HepG2 (cell line): ENCODE data around the gene MAP3K3. TPM values are rescaled to one million over a fixed set of nuclear protein-coding genes. Genes with fewer than 3 reads are reported as not detected.

Source experiments
- ATF7 ChIP-seq, 2 experiments: fragments of 450-650 bp in 1 of 2; sonication (generic) in 1 of 2; formaldehyde crosslinking in 1 of 2; IDR thresholded peaks; 2 replicates each; pipeline versions ENCODE4 v1.4.0 to v1.6.1; 2016 to 2020; ENCODE audit warnings: antibody characterized with exemption in 1 of 2, mild to moderate bottlenecking in 1 of 2, missing genetic modification reagents in 1 of 2
- GABPB1 ChIP-seq: IDR thresholded peaks from 2 replicates; pipeline ENCODE4 v1.6.1; 2016; ENCODE audit warnings: mild to moderate bottlenecking, missing genetic modification reagents, moderate library complexity, missing compliant biosample characterization
- KDM5B ChIP-seq: sonication (generic); formaldehyde crosslinking; IDR thresholded peaks from 2 replicates; pipeline ENCODE4 v1.4.0; 2020; ENCODE audit warnings: missing genetic modification reagents, mild to moderate bottlenecking, borderline replicate concordance
- MTERF4 ChIP-seq: sonication (generic); formaldehyde crosslinking; IDR thresholded peaks from 2 replicates; pipeline ENCODE4 v1.8.0; 2023; ENCODE audit warnings: mild to moderate bottlenecking, missing genetic modification reagents
- YEATS4 ChIP-seq: sonication (generic); formaldehyde crosslinking; IDR thresholded peaks from 2 replicates; pipeline ENCODE4 v1.4.0; 2020; ENCODE audit warnings: missing genetic modification reagents, borderline replicate concordance
- ZBTB39 ChIP-seq: sonication (generic); formaldehyde crosslinking; IDR thresholded peaks from 2 replicates; pipeline ENCODE4 v1.5.0; 2020; ENCODE audit warnings: missing genetic modification reagents
- ZNF10 ChIP-seq: sonication (generic); formaldehyde crosslinking; IDR thresholded peaks from 2 replicates; pipeline ENCODE4 v1.4.0; 2020; ENCODE audit warnings: mild to moderate bottlenecking, low read depth, missing genetic modification reagents, borderline replicate concordance
- ZNF318 ChIP-seq: sonication (generic); formaldehyde crosslinking; IDR thresholded peaks from 2 replicates; pipeline ENCODE4 v1.4.0; 2020; ENCODE audit warnings: mild to moderate bottlenecking, missing genetic modification reagents
- ZNF615 ChIP-seq: sonication (generic); formaldehyde crosslinking; IDR thresholded peaks from 2 replicates; pipeline ENCODE4 v1.5.0; 2020; ENCODE audit warnings: mild to moderate bottlenecking, missing genetic modification reagents, borderline replicate concordance
- ZNF800 ChIP-seq: sonication (generic); formaldehyde crosslinking; IDR thresholded peaks from 2 replicates; pipeline ENCODE4 v1.4.0; 2020; ENCODE audit warnings: missing genetic modification reagents
- ZSCAN5A ChIP-seq: sonication (generic); formaldehyde crosslinking; IDR thresholded peaks from 2 replicates; pipeline ENCODE4 v1.8.0; 2022; ENCODE audit warnings: mild to moderate bottlenecking, missing genetic modification reagents, borderline replicate concordance
- polyA plus RNA-seq, 8 experiments: library from polyadenylated mRNA; depleted of rRNA in 3 of 8; stranded (reverse) in 7 of 8; unstranded in 1 of 8; fragments of >200 nt; fragmentation: Illumina TruSeq in 4 of 8; extraction: Trizol in 4 of 8; gene quantifications; 2 replicates each; pipeline versions ENCODE4 v1.2.1 to v1.2.3, GENCODE V29; 2011 to 2016; ENCODE audit warnings: low read depth in 4 of 8, missing spikeins in 1 of 8, mixed read lengths in 1 of 8; ENCODE audit not compliant: insufficient read depth in 1 of 8
- total RNA-seq, 5 experiments: library from RNA; depleted of rRNA; stranded (reverse); fragments of >200 nt; fragmentation: Illumina TruSeq; extraction: Trizol; gene quantifications; 2 replicates each; pipeline ENCODE4 v1.2.3, GENCODE V29; 2016; ENCODE audit warnings: low read depth in 1 of 5

Gene MAP3K3
- total and polyA plus RNA-seq, 2 of the 13 experiments (the other 11 are each of a cell fraction or from before 2014, with no cell fraction given) = 17.7 to 21.8 TPM

- TF ChIP-seq ZBTB39 (CRISPR knock-in tag) (peak; percentile 81; the same call in 1 of the 2 replicates), YEATS4 (peak; percentile 99), ATF7 (IDR thresholded peaks at IDR 0.05) (no peak), ATF7 (CRISPR knock-in tag; IDR thresholded peaks at IDR 0.05) (peak; percentile 71; the same call in 1 of the 2 replicates), ZNF615 (CRISPR knock-in tag) (peak; percentile 68; the same call in 1 of the 2 replicates), GABPB1 (peak; percentile 100), KDM5B (CRISPR knock-in tag) (peak; percentile 97), ZNF318 (CRISPR knock-in tag) (peak; percentile 81; the same call in 1 of the 2 replicates), ZNF10 (CRISPR knock-in tag) (no peak), ZSCAN5A (CRISPR knock-in tag) (peak; percentile 85; the same call in 1 of the 2 replicates), MTERF4 (peak; percentile 95), ZNF800 (peak; percentile 78)
Observed at GRCh38 chr17:63600569-63601438, 21.4 kb upstream of the MAP3K3 start, which contains the start of gene TACO1 (continued).
